Lower lobe of right lung (tissue), 2 donors: ENCODE data around the gene HMX1. TPM values are rescaled to one million over a fixed set of nuclear protein-coding genes. Genes with fewer than 3 reads are reported as not detected.

Experiments used
- ATAC-seq, 2 donors: fragments of 200-7000 bp; cut with Tn5 transposase; one replicate each; pipeline ENCODE4 v1.9.1; 2020 to 2022; ENCODE audit warnings: mild to moderate bottlenecking in 2 of 2, moderate library complexity in 2 of 2
- DNase-seq: peaks from one replicate; pipeline ENCODE4 v3.0.0-alpha.2; 2020
- H3K27ac ChIP-seq: fragments of 200-600 bp; one replicate; pipeline ENCODE4 v1.8.0; 2022
- H3K27me3 ChIP-seq: fragments of 200-600 bp; one replicate; pipeline ENCODE4 v1.8.0; 2022; ENCODE audit warnings: low read depth
- H3K36me3 ChIP-seq: fragments of 200-600 bp; one replicate; pipeline ENCODE4 v1.8.0; 2022; ENCODE audit warnings: mild to moderate bottlenecking
- H3K4me1 ChIP-seq: fragments of 200-600 bp; one replicate; pipeline ENCODE4 v1.8.0; 2022
- H3K4me3 ChIP-seq: fragments of 200-600 bp; one replicate; pipeline ENCODE4 v1.8.0; 2022; ENCODE audit warnings: mild to moderate bottlenecking
- H3K9me3 ChIP-seq: fragments of 200-600 bp; one replicate; pipeline ENCODE4 v1.8.0; 2022
- intact Hi-C: fragments of 100-400 bp; cut with DNase I; formaldehyde crosslinking; loops from one replicate; pipeline ENCODE4 v1.11.0; 2022
- total RNA-seq: library from RNA; stranded (reverse); fragmentation: NEBNext Ultra II Directional; extraction: Animal tissue kit (Norgen Biotek cat#: 25700); gene quantifications from one replicate; pipeline ENCODE4 v1.2.1, GENCODE V29; 2021
- TF ChIP-seq, protein P1 (sequence below): fragments of 200-600 bp; IDR thresholded peaks from one replicate; pipeline ENCODE4 v1.8.0; 2022; ENCODE audit warnings: antibody characterized with exemption, mild to moderate bottlenecking
- donor health status: DM: no; HTN: yes; CAD: no; lungs with severe emphysema.

HMX1 gene
- total RNA-seq, 1 donor from 2014 or later = not detected

DNA sequence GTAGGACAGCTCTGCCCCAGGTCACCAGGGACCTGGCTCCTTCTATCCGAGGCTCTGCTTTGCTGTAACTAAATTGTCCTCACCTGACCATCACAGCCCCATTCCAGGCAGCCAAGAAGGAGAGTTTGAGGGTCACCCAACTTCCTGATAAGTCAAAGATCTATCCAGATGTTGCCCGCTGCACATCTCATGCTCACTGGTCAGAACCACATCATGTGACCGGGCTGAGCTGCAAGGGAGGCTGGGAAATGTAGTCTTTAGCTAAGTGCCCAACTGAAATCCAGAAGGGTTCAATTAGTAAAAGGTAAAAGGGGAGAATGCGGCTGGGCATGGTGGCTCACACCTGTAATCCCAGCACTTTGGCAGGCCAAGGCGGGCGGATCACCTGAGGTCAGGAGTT lies 18.4 kb downstream of the HMX1 start:
- no peak for ATAC-seq
- H3K27me3 ChIP-seq = peaks cover 85% of the 10 kb centered on the region
- TF ChIP-seq, protein P1, sequence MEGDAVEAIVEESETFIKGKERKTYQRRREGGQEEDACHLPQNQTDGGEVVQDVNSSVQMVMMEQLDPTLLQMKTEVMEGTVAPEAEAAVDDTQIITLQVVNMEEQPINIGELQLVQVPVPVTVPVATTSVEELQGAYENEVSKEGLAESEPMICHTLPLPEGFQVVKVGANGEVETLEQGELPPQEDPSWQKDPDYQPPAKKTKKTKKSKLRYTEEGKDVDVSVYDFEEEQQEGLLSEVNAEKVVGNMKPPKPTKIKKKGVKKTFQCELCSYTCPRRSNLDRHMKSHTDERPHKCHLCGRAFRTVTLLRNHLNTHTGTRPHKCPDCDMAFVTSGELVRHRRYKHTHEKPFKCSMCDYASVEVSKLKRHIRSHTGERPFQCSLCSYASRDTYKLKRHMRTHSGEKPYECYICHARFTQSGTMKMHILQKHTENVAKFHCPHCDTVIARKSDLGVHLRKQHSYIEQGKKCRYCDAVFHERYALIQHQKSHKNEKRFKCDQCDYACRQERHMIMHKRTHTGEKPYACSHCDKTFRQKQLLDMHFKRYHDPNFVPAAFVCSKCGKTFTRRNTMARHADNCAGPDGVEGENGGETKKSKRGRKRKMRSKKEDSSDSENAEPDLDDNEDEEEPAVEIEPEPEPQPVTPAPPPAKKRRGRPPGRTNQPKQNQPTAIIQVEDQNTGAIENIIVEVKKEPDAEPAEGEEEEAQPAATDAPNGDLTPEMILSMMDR = no peak

DNA sequence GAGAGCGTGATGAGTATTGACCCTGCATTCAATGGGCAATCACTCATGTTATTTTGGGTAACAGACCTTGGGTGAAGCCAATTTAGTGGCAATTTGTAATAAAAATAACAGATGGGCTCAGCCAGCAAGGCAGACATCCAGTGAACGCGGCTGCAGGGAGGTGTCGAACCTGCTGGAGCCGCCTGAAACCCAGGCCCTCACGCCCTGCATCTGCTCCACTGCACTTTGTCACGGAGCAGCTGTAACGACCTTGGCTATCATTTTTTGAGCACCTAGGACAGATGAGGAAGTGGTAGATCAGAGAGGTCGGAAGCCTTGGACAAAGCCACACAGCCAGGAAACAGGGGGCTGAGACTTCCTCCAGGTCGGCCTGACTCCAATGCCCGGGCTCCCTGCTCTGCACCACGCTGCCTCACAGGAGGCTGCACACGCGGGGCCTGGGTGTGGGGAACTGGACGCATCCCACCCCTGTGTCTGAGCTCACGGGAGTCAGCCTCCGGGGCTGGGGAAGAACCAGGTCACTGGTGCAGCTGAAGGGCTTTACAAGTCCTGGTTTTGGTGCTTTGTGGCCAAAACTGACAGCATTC lies 19.4 kb downstream of the HMX1 start:
- ATAC-seq = no peak
- no peaks in the 10 kb centered on the region for H3K9me3 ChIP-seq
- H3K27me3 ChIP-seq = peaks cover 78% of the 10 kb centered on the region

More for the DNA sequence above, 18.4 kb downstream of the HMX1 start:
- intact Hi-C loops = no loop called here
- Histone ChIP-seq H3K36me3 (no peaks in the 10 kb centered on the region), H3K27ac (no peak overlapping the region), H3K4me3 (no peak overlapping the region), H3K9me3 (no peaks in the 10 kb centered on the region), H3K4me1 (peaks cover 14% of the 10 kb centered on the region)
- DNase-seq = no peak

DNA sequence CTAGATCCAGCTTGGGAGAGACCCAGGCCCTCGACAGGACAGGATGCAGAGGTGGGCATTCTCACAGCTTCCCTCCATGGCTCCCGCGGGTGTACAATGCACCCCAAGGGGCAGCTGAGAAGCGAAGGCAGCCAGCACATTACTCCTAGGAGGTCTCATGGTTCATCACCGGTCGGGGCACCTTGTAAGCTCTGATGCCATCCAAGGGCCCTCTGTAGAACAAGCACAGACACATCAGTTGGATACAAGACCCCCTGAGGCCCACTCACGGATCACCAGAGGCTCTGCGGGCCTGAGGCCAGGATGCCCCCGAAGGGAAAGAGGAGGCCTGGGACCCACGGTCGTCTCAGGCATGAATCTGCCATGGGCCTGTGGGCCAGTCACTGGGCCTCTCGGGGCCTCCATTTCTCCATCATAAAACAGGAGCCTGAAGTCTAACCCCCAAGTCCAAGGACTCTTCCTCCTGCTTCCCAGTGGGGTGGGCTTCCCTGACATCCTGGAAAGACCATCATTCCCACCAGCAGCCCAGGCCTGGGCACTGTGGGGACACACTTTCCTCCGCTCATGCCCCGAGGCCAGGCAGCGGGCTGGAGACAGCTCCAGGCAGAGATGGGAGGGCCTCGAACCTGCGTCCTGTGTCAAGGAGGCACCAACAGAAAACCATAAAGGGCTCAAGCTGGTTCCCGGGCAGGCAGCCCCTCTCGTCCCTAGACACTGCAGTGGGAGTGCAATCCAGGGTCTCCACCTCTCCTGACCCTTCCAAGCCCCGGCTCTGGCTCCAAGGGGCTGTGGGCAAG lies 20.1 kb downstream of the HMX1 start:
- Histone ChIP-seq H3K4me3 (no peak overlapping the region), H3K27ac (no peak overlapping the region), H3K36me3 (no peaks in the 10 kb centered on the region), H3K27me3 (peaks cover 73% of the 10 kb centered on the region), H3K4me1 (no peaks in the 10 kb centered on the region), H3K9me3 (no peaks in the 10 kb centered on the region)
- intact Hi-C loops = no loop called here
- TF ChIP-seq, protein P1 = no peak
- DNase-seq = peak; percentile 35
- ATAC-seq = no peak

More for the DNA sequence above, 19.4 kb downstream of the HMX1 start:
- Histone ChIP-seq H3K27ac (no peak overlapping the region), H3K36me3 (no peaks in the 10 kb centered on the region), H3K4me3 (no peak overlapping the region), H3K4me1 (peaks cover 4% of the 10 kb centered on the region)
- DNase-seq = peak; percentile 24
- intact Hi-C loops = no loop called here
- TF ChIP-seq, protein P1 = no peak

DNA sequence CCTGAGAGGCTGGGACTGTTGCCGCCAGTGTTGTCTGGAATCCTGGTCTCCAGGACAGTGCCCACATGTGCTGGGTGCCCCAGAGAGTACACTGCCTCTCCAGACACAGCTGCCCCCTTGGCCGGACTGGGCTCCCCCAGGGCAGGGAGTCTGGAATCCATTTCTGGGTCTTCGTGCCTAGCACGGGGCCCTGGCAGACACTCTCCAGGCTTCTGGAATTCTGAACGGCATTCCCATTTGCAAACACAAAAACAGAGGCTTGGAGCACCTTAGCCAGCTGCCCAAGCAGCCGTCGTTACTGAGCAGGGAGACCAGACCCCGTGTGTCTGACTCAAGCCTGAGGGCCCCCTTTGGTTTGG lies 20.8 kb downstream of the HMX1 start:
- H3K36me3 ChIP-seq = no peaks in the 10 kb centered on the region
- no peak overlapping the region for H3K4me3 ChIP-seq
- no peak overlapping the region for H3K27ac ChIP-seq
- H3K9me3 ChIP-seq = no peaks in the 10 kb centered on the region
- H3K4me1 ChIP-seq = no peaks in the 10 kb centered on the region
- TF ChIP-seq, protein P1 = no peak
- peaks cover 66% of the 10 kb centered on the region for H3K27me3 ChIP-seq
- DNase-seq = peak; percentile 14
- intact Hi-C loops = no loop called here
- ATAC-seq = no peak

DNA sequence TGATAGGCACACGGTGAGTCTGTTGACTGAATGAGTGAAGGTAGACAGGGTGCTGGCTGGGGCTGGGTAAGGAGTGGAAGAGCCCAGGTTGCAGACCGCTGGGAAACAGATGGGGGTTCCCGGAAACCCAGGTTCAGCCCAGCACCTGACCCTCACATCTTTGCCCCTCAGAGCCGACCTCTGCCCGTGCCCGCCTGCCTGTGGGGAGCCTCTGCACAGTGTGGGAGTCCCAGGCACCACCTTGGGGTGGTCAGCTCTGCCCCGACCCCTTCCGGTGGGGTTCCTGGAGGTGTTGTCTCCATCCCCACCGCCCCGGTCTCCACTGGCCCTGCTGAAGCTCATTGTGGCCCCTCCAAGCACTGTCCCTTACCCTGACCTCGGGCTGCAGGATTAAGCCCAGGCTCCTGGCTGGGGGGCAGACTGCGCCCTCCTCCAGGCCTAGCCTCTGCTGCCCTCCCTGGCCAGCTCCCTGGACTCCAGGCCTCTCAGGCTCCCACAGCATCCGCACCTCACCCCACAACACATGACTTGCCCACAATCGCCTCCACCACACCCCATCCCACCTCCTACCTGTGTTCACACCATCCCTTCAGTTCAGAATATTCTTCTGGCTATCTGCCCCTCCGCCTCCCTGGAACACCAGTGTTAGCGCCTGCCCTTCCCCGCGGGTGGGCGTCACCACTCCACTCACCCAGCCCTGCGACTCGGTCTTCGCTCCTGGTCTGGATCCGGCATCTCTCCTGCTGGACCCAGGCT lies 21.4 kb downstream of the HMX1 start:
- intact Hi-C loops = no loop called here
- Histone ChIP-seq H3K27me3 (peaks cover 61% of the 10 kb centered on the region), H3K4me3 (no peak overlapping the region), H3K4me1 (no peaks in the 10 kb centered on the region), H3K27ac (no peak overlapping the region), H3K36me3 (no peaks in the 10 kb centered on the region), H3K9me3 (no peaks in the 10 kb centered on the region)
- DNase-seq (peak; percentile 25), ATAC-seq (peak in 1 of 2 donors; percentile 16)
- TF ChIP-seq, protein P1 = no peak
